ENCODE measurements around the gene B3GALT6. TPM values are rescaled to one million over a fixed set of nuclear protein-coding genes. Genes with fewer than 3 reads are reported as not detected.
A peak's percentile ranks its signal among the peaks of the same experiment; 100 is the strongest.

The B3GALT6 gene
- total and polyA plus RNA-seq, 9 donors: 7.0 to 21.9 (median 15.2) TPM

GRCh38 chr1:1197551-1198422, 34.2 kb upstream of the B3GALT6 start:
- intact Hi-C loops (cut with DNase I): no loop called here
- Histone ChIP-seq H3K9me3 (peaks cover 0 to 8% of the 10 kb centered on the region in 2 donors), H3K4me1 (ENCODE audit: insufficient read depth) (no peaks in the 10 kb centered on the region), H3K27me3 (no peaks in the 10 kb centered on the region), H3K36me3 (no peaks in the 10 kb centered on the region), H3K4me3 (no peak overlapping the region), H3K27ac (no peak overlapping the region)
- 90 to 92% (median 90%) methylated on average over 48 of the region's 48 CpGs for WGBS, 3 donors
- TF ChIP-seq CTCF (IDR thresholded peaks at IDR 0.05): no peak
- no peak for TF ChIP-seq EP300 (IDR thresholded peaks at IDR 0.05)
- no peak for TF ChIP-seq POLR2A (IDR thresholded peaks at IDR 0.05)
- DNase-seq: peak in 2 of 5 donors; percentile 6 to 26

GRCh38 chr1:1198423-1199140, 33.5 kb upstream of the B3GALT6 start:
- Histone ChIP-seq H3K36me3 (no peaks in the 10 kb centered on the region), H3K9me3 (peaks cover 0 to 8% of the 10 kb centered on the region in 2 donors), H3K27ac (no peak overlapping the region), H3K27me3 (no peaks in the 10 kb centered on the region), H3K4me3 (no peak overlapping the region), H3K4me1 (ENCODE audit: insufficient read depth) (no peaks in the 10 kb centered on the region)
- WGBS, 3 donors: 64 to 73% (median 70%) methylated on average over 19 to 23 of the region's 23 CpGs
- TF ChIP-seq CTCF (IDR thresholded peaks at IDR 0.05): no peak
- TF ChIP-seq EP300 (IDR thresholded peaks at IDR 0.05): no peak
- TF ChIP-seq POLR2A (IDR thresholded peaks at IDR 0.05): no peak
- intact Hi-C loops (cut with DNase I): no loop called here
- peak in 2 of 5 donors; percentile 9 to 24 for DNase-seq

GRCh38 chr1:1199141-1199960, 32.7 kb upstream of the B3GALT6 start:
- peak in 2 of 5 donors; percentile 11 to 24 for DNase-seq
- Histone ChIP-seq H3K27me3 (no peaks in the 10 kb centered on the region), H3K36me3 (no peaks in the 10 kb centered on the region), H3K4me3 (no peak overlapping the region), H3K4me1 (ENCODE audit: insufficient read depth) (no peaks in the 10 kb centered on the region), H3K9me3 (peaks cover 0 to 7% of the 10 kb centered on the region in 2 donors), H3K27ac (no peak overlapping the region)
- WGBS, 3 donors: 79 to 89% (median 85%) methylated on average over 20 to 22 of the region's 22 CpGs
- TF ChIP-seq EP300 (IDR thresholded peaks at IDR 0.05): no peak
- TF ChIP-seq CTCF (IDR thresholded peaks at IDR 0.05): no peak
- no peak for TF ChIP-seq POLR2A (IDR thresholded peaks at IDR 0.05)
- intact Hi-C loops (cut with DNase I): no loop called here
